HepG2 (cell line): Measurements from ENCODE around the gene PELI3. TPM values are rescaled to one million over a fixed set of nuclear protein-coding genes. Genes with fewer than 3 reads are reported as not detected.

ENCODE experiments used
- ARID4A ChIP-seq: sonication (generic); formaldehyde crosslinking; IDR thresholded peaks from 2 replicates; pipeline ENCODE4 v1.5.0; 2020; ENCODE audit warnings: mild to moderate bottlenecking, missing genetic modification reagents, borderline replicate concordance
- CBX2 ChIP-seq, 2 experiments: fragments of 200-600 bp in 1 of 2; sonication (generic); formaldehyde crosslinking in 1 of 2; IDR thresholded peaks; 2 replicates each; pipeline versions ENCODE4 v1.7.0 to v1.8.1; 2018 to 2022; ENCODE audit warnings: low read depth in 2 of 2, low read length in 1 of 2, mild to moderate bottlenecking in 1 of 2, missing genetic modification reagents in 1 of 2
- GMEB1 ChIP-seq: sonication (generic); formaldehyde crosslinking; IDR thresholded peaks from 2 replicates; pipeline ENCODE4 v1.5.1; 2020; ENCODE audit warnings: missing genetic modification reagents, mild to moderate bottlenecking, borderline replicate concordance
- HMGXB3 ChIP-seq: sonication (generic); formaldehyde crosslinking; IDR thresholded peaks from 2 replicates; pipeline ENCODE4 v1.4.0; 2020; ENCODE audit warnings: missing genetic modification reagents, borderline replicate concordance
- HNF1B ChIP-seq: sonication (generic); formaldehyde crosslinking; IDR thresholded peaks from 2 replicates; pipeline ENCODE4 v1.5.1; 2020; ENCODE audit warnings: mild to moderate bottlenecking, moderate library complexity, missing genetic modification reagents
- MIXL1 ChIP-seq: IDR thresholded peaks from 2 replicates; pipeline ENCODE4 v1.6.1; 2016
- NPAS2 ChIP-seq: sonication (generic); formaldehyde crosslinking; IDR thresholded peaks from 2 replicates; pipeline ENCODE4 v1.8.0; 2022; ENCODE audit warnings: mild to moderate bottlenecking, missing genetic modification reagents, borderline replicate concordance
- SAP130 ChIP-seq: IDR thresholded peaks from 2 replicates; pipeline ENCODE4 v1.6.1; 2016; ENCODE audit warnings: low read depth
- SPEN ChIP-seq: sonication (generic); formaldehyde crosslinking; IDR thresholded peaks from 2 replicates; pipeline ENCODE4 v1.5.1; 2020; ENCODE audit warnings: low read depth, mild to moderate bottlenecking, missing genetic modification reagents
- TAF1 ChIP-seq: sonication (generic); formaldehyde crosslinking; IDR thresholded peaks from 2 replicates; pipeline ENCODE4 v1.4.0; 2020; ENCODE audit warnings: missing genetic modification reagents
- ZNF276 ChIP-seq: sonication (generic); formaldehyde crosslinking; IDR thresholded peaks from 2 replicates; pipeline ENCODE4 v1.4.0; 2020; ENCODE audit warnings: mild to moderate bottlenecking, low read depth, missing genetic modification reagents
- ZNF367 ChIP-seq: sonication (generic); formaldehyde crosslinking; IDR thresholded peaks from 2 replicates; pipeline ENCODE4 v1.4.0; 2020; ENCODE audit warnings: missing genetic modification reagents, borderline replicate concordance
- ZNF720 ChIP-seq: sonication (generic); formaldehyde crosslinking; IDR thresholded peaks from 2 replicates; pipeline ENCODE4 v1.4.0; 2020; ENCODE audit warnings: missing genetic modification reagents
- polyA plus RNA-seq, 8 experiments: library from polyadenylated mRNA; depleted of rRNA in 3 of 8; stranded (reverse) in 7 of 8; unstranded in 1 of 8; fragments of >200 nt; fragmentation: Illumina TruSeq in 4 of 8; extraction: Trizol in 4 of 8; gene quantifications; 2 replicates each; pipeline versions ENCODE4 v1.2.1 to v1.2.3, GENCODE V29; 2011 to 2016; ENCODE audit warnings: low read depth in 4 of 8, missing spikeins in 1 of 8, mixed read lengths in 1 of 8; ENCODE audit not compliant: insufficient read depth in 1 of 8
- total RNA-seq, 5 experiments: library from RNA; depleted of rRNA; stranded (reverse); fragments of >200 nt; fragmentation: Illumina TruSeq; extraction: Trizol; gene quantifications; 2 replicates each; pipeline ENCODE4 v1.2.3, GENCODE V29; 2016; ENCODE audit warnings: low read depth in 1 of 5

PELI3 gene
- total and polyA plus RNA-seq, 2 of the 13 experiments (the other 11 are each of a cell fraction or from before 2014, with no cell fraction given) = 2.0 to 4.0 TPM

- TF ChIP-seq HMGXB3 (CRISPR knock-in tag) (no peak), NPAS2 (CRISPR knock-in tag) (no peak), ARID4A (CRISPR knock-in tag) (peak; percentile 62), SAP130 (peak; percentile 57), ZNF276 (CRISPR knock-in tag) (no peak), ZNF367 (no peak), CBX2 (IDR thresholded peaks at IDR 0.05; ENCODE audit: low read depth, low read length) (no peak), CBX2 (CRISPR knock-in tag; IDR thresholded peaks at IDR 0.05; ENCODE audit: low read depth) (no peak), HNF1B (CRISPR knock-in tag) (peak; percentile 43; the same call in 1 of the 2 replicates), GMEB1 (CRISPR knock-in tag) (no peak), MIXL1 (CRISPR knock-in tag) (no peak), SPEN (CRISPR knock-in tag) (no peak), ZNF720 (no peak), TAF1 (CRISPR knock-in tag) (no peak)
Observed at GRCh38 chr11:66466225-66467033, at the start of gene PELI3 (continued).
